PC-9 (cell line): ENCODE results near the gene CARMIL3.

ENCODE experiments used
- EZH2 ChIP-seq: fragments of 200-600 bp; sonication (generic); IDR thresholded peaks from 2 replicates; pipeline ENCODE4 v1.8.0; 2017; ENCODE audit warnings: antibody characterized with exemption, low read depth
- TF ChIP-seq, protein P1 (sequence below): fragments of 200-600 bp; sonication (generic); conservative IDR thresholded peaks from 2 replicates; pipeline ENCODE4 v1.6.1; 2017; ENCODE audit warnings: mixed run types, antibody characterized with exemption, mild to moderate bottlenecking, moderate library complexity

DNA sequence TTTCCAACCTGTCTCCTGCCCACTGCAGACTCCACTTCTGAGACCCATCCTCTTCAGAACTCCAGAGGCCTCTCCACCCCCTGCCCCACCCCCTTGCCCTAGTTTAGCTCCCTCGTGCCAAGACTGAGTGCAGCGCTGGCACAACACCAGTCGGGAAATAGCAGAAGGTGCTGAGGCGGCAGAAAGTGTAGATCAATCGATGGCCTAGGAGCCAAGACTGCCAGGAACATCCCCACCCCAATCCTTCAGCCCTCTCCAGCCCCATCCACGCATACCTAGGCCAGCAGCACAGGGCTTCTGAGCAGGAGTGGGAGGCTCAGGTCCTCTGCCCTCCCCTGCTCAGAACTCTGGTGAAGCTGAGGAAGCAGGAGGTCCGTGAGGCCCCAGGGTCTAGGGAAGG lies 20.6 kb downstream of the CARMIL3 start:
- TF ChIP-seq EZH2 = no peak
- TF ChIP-seq, protein P1, sequence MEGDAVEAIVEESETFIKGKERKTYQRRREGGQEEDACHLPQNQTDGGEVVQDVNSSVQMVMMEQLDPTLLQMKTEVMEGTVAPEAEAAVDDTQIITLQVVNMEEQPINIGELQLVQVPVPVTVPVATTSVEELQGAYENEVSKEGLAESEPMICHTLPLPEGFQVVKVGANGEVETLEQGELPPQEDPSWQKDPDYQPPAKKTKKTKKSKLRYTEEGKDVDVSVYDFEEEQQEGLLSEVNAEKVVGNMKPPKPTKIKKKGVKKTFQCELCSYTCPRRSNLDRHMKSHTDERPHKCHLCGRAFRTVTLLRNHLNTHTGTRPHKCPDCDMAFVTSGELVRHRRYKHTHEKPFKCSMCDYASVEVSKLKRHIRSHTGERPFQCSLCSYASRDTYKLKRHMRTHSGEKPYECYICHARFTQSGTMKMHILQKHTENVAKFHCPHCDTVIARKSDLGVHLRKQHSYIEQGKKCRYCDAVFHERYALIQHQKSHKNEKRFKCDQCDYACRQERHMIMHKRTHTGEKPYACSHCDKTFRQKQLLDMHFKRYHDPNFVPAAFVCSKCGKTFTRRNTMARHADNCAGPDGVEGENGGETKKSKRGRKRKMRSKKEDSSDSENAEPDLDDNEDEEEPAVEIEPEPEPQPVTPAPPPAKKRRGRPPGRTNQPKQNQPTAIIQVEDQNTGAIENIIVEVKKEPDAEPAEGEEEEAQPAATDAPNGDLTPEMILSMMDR = no peak
